ENCODE measurements around the gene ADCK1.
A peak's percentile ranks its signal among the peaks of the same experiment; 100 is the strongest.
"Not testable (repeated sequence)": the region's sequence is repeated elsewhere in the genome, so short reads cannot be mapped to it uniquely, and the experiment has no call there.

The ADCK1 gene

DNA sequence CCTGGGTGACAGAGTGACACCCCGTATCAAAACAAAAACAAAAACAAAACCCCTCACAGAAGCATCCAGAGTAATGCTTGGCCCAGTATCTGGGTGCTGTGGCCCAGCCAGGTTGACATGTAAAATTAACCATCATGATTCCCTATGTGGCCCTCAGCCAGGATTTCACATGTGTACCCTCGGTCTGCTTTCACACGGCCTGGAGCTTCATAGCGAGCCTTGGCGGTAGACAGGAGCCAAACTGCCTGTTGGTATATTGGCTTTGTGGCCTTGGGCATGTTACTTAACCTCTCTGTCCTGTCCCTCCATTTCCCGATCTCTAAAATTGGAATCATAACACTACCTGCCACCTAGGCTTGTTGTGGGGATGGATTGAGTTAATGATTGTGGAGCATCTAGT is 65.5 kb downstream of the ADCK1 start:
- DNase-seq (ENCODE audit: low read depth) = no peak

DNA sequence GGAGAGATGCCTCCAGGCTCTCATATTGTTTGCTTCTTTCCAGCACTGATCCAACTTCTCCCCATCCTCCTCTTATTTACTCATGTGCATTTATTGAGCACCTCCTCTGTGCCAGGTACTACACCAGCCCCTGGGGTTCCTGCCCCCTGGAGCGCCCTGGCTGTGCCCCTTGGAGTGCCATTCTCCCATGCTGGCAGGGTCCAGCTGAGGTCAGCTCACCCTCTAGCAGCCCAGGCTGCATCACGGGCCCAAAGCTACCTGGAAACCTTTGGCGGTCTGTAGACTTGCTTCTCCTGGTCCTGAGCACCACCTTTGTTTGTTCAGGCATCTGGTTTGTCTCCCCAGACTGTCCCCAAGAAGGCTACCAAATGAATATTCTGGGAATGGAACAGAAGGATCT is 67.0 kb downstream of the ADCK1 start:
- no peak for DNase-seq (ENCODE audit: low read depth)

DNA sequence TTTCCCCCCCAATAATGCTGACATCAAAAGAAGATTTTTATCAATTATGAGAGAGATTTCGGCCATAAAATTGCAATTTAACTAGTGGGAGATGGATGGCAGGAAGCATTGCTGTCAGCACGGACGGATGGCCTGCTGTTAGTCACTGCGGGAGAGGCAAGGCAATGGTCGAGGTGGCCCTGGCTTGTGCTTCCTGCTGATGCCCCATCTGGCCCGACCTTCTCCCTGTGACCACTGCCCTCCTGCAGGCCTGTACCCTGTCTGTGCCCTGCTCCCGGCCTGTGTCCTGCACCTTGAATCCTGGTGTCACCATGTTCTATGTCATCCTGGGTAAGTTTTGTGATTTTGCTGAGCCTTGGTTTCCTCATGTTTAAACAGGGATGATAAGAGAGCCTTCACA is 67.6 kb downstream of the ADCK1 start:
- DNase-seq (ENCODE audit: low read depth) = no peak

DNA sequence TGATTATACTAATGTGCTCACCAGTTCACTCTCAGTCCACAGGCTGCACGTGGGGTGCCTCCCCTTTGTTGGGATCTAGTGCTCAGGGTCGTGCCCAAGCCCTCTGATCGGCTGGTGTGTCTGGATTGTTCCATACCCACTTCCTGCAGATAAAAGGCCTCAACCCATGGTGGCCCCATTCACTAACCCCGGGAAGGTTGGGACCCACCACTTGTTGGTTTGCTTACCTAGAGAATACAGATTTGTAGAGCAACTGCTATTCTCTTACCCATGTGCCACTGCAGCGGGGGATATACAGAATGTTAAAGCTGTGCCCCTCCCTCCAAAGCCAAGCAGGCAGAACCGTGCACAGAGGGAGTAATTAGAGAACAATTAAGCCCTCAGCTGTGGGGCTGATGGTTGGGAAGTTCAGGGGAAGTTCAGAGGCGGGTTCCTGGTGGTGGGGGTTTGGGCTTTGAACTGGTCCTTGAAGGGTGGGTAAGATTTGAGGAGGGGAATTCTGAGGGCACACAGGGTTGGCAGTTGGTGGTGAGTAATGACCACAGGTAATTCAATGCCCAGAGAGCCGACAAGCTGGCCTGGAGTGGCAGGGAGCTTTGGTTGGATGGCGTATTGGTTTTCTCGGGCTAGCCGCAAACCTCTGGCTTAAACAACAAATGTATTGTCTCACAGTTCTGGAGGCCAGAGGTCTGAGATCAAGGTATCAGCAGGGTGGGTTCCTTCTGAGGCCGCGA is 68.8 kb downstream of the ADCK1 start:
- no peak for DNase-seq (ENCODE audit: low read depth)

DNA sequence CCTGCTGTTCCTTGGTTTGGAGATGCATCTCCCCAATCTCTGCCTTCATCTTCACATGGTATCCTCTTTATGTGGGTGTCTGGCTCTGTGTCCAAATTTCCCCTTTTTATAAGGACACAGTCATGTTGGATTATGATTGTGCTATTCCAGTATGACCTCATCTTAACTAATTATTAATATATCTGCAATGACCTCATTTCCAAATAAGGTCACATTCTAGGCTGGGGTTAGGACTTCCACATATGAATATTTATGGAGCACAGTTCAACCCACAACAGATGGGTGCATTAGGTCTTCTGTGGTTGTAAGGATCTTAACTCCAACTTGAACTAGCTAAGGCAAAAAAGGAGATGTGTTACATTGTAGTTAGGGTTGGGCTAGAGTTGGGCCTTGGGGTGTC is 69.4 kb downstream of the ADCK1 start:
- no peak for DNase-seq (ENCODE audit: low read depth)

DNA sequence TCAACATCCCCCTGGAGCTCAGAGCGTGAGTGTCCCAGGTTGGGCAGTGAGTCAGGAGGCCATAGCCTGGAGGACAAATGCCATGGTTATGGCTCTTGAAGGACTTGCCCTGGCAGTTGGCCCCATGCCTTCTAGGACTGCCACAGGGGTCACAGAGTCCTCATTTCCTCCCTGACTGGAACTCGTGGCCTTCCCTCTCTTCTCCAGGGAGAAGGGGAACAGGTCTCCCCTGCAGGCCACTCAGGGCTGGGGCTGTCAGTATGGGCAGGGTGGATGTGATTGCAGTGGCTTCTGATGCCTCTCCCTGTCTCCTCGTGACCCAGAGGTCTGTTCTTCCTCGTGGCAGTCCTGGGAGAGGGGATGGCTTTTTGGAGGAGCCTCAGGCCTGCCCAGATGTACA is 70.7 kb downstream of the ADCK1 start:
- DNase-seq (ENCODE audit: low read depth) = no peak

DNA sequence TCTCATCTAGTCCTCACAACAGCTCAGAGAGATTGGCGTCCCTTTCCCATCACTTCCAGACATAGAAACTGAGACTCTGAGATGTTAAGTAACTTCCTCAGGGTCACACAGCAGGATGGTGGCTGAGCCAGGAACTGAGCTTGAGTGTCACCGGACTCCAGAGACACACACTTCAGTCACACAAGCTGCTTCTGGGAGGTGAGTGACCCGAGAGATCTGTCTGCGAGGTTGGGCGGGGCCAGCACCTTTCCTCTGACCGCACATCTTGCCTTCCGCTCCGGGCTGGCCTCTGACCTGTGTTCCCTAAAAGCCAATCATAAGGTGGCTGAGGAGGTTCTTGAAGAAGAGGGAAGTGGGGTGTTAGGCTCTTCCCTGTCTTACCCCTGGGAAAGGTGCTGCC is 72.2 kb downstream of the ADCK1 start:
- no peak for DNase-seq (ENCODE audit: low read depth)

DNA sequence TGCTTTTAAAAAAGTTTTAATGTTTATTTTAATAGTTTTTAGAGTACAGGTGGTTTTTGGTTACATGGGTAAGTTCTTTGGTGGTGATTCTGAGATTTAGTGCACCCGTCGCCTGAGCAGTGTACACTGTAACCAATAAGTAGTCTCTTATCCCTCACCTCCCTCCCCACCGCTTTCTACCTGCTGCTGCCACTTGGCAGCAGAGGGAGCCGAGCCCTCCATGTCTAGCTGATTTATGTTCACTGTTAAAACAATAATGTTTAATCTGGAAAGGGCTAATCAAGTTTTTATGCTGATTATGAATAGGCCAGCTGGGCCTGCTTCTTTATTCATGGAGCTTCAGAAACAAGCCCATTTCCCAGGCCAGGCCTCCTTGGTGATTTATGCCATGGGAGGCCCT is 73.1 kb downstream of the ADCK1 start:
- DNase-seq (ENCODE audit: low read depth) = no peak

DNA sequence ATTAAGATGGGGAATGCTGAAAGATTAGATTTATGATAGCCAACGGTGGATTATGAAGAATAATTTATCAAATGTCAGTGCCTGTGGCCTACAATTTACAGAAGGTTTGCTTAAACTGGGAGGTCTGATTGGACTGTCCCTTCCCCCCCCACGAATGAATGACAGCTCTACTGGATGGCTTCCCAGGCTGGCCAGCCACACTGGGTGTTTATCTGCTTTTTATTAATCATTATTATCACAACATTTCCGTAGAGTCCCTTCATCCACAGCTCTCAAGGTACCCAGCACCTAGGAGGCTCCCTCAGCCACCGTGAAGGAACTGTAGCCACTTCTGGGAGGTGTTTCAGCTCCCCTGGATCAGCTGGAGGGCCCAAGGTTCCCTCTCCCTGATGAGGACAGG is 78.9 kb downstream of the ADCK1 start:
- no peak for DNase-seq (ENCODE audit: low read depth)

DNA sequence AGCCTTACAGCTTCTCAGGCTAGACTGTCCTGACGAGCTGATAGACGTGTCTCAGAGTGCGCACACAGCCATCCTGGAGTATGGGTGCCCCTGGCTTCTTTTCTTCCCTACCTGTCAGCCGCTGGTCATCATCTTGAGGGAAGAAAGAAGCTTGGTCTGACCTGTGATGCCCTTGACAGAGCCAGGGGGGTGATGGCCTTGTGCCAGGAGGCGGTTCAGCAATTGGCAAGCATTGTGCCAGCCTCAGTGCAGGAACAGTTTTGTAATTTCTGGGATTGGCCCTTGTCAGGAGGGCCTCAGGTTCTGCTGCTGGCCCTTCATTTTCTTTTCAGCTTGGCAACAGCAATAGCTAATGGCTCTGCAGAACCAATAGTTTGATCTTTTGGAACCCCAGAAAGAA is 80.1 kb downstream of the ADCK1 start:
- DNase-seq (ENCODE audit: low read depth) = no peak

DNA sequence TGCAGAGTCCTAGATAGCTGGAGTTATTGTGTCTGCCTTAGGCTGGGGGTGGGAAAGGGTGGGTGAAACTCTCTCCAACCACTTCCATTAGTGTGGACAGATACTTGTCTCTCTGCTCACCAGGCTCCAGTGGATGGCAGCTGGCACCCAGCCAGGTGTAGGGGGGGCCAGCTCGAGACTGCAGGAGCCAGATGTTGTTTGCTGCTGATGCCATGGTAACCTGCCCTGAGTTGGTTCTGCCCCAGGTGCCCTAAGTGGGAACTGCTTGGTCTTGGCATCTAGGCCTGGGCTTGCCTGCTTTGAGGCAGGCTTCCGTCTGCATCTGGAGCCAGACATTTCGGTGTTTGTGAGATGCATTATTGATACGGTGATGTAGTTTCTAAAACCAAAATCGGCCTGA is 82.2 kb downstream of the ADCK1 start:
- no peak for DNase-seq (ENCODE audit: low read depth)

DNA sequence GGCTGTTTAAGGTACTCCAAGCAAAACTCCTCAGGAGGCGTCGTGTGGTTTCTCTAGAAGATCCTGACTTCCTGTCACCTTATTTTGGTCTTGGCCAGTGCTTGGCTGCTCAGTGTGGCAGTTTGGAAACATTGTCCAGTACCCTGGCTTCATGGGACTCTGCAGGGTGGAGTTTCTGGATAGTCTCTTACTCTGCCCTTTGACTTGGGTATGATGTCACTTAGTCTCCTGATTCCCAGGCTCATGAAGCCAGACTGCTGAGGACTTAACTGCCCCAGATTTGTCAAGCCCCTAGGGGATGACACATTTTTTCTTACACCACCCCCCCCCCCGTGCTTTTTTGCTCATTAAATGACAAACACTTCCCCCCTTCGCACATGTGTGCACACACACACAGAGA is 82.7 kb downstream of the ADCK1 start:
- DNase-seq (ENCODE audit: low read depth) = no peak

DNA sequence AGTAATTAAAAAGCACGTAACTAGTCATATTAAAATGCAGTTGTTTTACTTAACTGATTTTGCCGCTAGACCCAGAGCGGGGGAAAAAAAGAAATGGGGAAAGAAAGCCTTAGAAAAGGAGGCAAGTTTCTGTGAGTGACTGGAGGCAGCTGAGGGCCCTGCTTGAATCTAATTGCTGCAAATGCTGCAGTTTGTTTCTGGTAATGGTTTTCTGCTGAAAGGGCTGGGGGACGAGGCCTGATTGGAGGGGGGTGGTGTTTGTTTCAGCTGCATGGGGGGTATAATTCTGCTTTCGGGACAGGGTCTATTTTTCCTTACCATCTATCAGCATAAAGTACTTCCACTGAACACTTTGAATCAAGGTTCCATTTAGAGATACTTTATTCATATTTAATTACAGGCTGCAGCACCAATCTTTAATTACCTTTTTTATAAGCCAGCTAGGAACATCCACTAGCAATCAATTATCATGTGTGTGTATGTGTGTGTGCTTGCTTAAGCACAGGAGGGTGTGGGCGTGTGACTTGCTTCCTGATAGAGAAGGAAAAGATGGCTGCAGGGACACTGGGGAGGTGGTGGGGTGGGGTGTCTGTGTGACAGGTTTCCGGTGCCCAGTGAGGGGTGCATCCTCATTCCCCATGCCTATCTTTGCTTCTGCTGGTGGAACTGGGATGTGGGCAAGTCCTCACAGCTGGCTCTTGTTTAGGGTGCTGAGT is 83.4 kb downstream of the ADCK1 start:
- DNase-seq (ENCODE audit: low read depth) = no peak

DNA sequence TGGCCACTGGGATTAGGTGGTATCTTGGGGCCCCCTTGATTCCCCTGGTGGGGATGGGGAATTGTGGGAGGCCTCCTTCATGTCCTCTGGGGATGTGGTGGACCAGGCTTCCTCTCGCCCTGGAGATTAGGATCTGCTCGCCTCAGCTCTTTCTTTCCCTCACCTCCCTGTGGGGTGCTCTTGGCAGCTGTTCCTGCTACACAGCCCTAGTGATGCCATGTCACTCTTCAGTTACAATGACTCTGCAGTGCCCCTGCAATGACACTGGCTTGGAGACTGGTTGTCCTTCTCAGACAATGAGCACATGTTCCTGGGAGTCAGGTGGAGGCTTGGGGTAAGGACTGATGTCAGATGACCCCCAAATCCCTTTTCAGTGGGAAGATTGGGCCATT is 83.9 kb downstream of the ADCK1 start:
- DNase-seq (ENCODE audit: low read depth) = no peak

DNA sequence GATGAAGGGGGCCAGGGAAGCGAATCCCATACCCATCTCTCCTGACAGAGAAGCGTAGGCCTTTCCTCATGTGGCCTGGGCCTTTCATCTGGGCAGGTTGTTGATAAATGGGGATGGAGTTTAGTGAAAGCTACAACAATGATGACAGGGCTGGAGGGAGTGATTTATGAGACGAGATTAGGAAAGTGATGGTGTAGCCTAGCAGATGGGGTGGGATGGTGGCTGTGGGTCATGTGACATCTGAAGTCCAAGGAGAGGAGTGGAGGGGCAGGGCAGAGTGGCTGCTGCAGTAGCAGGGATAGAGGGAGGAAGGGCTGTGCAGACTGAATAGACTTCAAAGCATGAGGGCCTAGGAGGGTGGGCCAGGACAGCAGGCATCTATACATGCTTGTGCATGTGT is 85.5 kb downstream of the ADCK1 start:
- no peak for DNase-seq (ENCODE audit: low read depth)

DNA sequence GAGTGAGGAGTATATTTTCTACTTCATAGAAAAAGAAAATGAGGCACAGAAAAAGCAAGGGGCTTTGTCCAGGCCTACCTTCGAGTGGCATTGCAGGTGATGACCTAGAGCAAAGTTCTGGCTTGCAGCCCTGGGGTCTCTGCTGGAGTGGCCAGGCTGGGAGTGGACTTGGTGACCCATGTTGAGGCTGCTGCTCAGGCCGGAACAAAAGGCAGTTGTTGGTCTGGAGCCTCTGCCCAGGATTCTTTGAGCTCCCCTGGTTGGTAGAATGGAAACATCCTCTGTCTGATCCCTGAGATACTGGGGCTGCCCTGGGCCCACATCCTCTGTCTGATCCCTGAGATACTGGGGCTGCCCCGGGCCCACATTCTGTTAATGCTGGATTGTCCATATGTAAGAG is 86.1 kb downstream of the ADCK1 start:
- DNase-seq (ENCODE audit: low read depth) = no peak

DNA sequence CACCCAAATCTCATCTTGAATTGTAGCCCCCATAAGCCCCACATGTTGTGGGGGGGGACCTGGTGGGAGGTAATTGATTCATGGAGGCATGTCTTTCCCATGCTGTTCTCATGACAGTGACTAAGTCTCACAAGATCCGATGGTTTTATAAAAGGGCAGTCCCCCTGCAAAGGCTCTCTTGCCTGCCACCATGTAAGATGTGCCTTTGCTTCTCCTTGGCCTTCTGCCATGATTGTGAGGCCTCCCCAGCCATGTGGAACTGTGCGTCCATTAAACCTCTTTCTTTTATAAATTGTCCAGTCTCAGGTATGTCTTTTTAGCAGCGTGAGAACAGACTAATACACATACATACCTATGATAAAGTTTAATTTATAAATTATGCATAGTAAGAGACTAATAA is 89.0 kb downstream of the ADCK1 start:
- not testable (repeated sequence) for DNase-seq (ENCODE audit: low read depth)

DNA sequence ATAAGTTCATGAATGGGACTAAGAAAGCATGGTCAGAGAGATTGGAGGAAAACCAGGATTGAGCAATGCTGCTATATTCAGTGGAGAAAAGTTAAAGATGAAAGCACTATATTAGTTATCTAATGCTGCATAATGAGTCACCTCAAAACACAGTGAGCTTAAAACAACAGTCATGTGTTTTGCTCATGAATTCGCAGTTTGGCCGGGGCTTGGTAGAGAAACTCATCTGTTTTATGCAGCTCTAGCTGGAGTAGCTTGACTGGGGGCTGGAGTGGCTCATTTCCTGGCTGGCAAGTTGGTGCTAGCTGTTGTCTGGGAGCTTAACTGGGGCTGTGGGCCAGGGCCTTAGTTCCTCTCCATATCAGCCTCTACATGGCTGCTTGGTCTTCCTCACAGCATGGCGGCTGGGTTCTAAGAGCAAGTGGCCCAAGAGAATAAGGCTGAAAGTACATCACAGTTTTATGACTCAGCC is 90.1 kb downstream of the ADCK1 start:
- DNase-seq (ENCODE audit: low read depth) = peak; percentile 40

DNA sequence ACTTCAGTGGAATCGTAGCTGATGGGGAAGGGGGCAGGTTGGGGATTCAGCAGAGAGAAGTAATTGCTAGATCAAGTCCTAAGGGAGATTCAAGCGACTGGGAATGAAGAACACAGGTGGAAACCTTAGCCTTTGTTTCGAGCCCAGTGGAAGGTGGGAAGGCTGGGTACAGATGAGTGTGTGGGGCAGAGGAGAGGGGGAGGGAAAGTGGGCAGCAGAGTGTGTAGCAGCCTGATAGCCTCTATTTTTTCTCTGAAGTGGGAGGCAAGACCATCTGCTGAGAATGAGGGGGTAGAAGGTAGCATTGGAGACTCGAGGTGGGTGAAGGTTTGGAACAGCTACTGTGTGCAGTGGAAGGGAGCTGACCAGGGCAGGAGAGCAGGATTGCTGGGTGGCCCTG is 91.0 kb downstream of the ADCK1 start:
- no peak for DNase-seq (ENCODE audit: low read depth)

DNA sequence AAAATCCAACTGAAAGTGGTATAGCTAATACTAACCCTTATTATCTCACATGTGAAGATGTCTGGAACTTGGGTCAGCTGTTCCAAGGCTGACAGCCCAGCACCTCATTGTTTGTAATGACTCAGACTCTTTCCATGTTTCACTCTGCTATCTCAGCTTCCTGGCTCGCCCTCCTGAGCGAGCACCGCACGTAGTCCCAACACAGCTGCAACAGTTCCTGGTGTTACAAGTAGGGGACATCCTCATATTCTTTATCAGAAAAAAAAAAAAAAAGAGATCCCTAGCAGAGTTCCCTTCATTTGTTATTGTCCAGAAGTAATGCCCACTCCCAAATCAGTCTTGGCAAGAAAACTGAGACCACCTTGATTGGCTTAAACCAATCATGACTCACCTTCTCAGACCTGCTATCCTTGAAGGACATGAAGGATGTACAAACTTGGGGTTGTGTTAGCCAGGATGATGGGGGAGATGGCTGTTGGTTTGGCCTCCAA is 92.5 kb downstream of the ADCK1 start:
- no peak for DNase-seq (ENCODE audit: low read depth)

DNA sequence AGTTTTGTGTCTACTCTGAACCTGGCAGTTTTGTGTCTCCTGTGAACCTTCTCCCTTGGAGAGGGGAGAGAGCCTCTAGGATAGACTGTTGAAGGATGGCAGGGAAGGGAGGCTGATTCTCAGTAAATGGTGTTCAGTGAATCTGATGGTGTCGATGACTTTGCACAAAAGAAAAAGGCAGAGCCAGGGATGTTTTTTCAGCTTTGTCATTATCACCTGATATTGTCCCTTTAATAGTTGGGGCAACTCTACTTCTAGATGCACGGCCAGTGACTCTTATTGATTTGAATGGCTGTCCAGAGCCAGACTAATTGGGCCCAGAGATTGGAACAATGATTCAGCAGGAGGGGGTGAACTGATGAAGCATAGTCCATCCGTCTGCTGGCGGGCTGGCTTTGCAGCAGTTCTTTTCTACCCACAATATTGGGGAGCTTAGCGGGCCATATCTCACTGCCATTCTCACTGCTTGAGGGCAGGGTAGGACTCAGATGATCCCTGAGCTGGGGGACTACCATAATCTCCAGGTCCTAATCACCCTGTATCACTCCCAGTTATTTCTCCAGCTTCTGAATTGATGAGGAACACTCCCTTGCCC is 93.1 kb downstream of the ADCK1 start:
- no peak for DNase-seq (ENCODE audit: low read depth)

DNA sequence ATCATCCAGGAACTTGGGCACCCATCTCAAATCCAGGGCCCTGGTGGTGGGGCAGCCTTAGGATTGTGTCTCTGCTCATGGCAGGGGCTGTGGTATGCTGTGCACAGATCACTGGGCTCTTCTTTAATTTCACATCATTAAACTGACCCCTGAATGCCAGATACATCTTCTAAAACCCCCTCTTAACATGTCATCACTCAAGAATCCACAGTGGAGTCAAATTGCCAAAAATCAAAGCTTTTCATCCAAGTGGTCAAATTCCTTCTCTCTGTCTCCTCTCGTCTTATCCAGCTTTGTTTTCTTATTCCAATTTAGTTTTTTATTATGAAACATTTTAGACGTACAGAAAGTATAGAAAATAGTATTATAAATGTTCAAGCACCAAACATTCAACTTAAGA is 97.5 kb downstream of the ADCK1 start:
- no peak for DNase-seq (ENCODE audit: low read depth)

DNA sequence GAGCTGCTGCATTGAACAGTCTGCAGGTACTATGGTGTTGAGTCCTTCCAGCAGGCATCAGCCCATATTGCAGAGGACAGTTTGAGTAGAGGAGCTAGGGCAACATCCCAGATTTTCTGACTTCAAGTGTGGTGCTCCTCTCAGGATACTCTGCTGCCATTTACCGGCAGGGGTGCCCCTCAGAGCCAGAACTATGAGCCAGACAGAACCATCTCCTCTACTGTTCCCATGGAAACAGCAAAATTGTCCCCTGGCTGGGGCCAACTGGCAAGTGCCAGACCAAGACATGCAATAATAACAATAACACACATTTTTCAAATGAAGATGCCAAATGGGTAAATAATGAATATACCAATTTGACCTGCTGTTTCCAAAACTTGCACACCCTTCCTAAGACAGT is 102.9 kb downstream of the ADCK1 start:
- DNase-seq (ENCODE audit: low read depth) = no peak
